ENCODE data around the gene FAN1.

Gene FAN1

GRCh38 chr15:30921781-30922479 lies 18.2 kb downstream of the FAN1 start:
- DNase-seq = no peak

DNA sequence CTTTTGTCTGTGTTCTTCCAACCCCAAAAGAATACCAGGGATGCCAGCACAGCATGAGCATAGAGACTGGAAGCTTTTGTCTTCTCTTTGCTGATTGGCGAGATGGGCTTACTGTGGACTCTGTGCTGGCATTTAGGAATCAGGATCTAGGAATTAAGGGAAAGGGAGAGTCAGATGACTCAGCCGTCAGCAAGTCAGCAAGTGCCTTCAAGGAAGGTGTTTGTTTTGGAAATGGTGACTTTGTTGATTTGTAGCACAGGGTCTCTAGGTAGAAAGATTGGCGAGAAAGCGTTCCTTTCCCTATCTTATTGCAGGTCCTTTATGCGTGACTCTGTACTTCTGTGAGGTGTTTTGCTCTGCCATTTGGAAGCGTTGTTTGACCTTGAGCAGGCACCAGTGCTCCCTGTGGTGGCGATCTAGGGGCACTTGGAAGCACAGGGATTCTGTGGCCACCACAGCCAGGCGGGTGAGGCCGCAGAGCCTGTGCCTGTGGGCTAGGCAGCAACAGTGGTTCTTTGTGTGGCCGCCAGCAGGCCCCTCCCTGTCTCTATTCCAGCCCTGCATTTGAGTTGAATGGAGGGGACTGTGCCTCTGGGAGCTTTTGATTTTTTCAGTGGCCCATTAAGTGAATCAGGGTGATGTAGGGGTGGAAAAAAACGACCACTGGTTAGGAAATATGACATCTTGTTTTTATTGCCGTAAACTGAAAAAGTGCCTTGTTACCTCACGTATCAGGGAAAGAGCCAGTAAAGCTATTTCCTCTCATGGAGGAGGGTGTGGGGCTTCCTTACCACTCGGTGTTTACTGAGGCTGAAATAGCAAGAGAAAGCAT lies 19.0 kb downstream of the FAN1 start:
- no peak for DNase-seq

- no peak for DNase-seq
These were observed 19.7 kb downstream of the FAN1 start for GRCh38 chr15:30923429-30923828.

- DNase-seq = no peak
These were observed 20.6 kb downstream of the FAN1 start for GRCh38 chr15:30924353-30924752.

DNA sequence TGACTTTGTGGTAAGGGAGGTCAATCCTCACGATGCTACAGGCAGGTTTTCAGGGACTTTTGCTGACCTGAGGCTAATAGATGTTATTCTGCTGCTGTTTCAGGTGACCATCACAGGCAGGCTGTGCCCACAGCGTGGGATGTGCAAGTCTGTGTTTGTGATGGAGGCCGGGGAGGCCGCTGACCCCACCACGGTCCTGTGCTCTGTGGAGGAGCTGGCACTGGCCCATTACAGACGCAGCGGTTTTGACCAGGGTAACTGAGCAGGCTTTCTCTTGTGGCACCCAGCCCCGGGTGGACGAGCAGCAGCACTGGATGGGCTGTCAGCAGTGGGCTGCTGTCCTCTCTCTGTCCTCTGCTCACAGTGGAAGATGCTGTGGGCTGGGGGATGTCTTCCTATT lies 22.0 kb downstream of the FAN1 start:
- DNase-seq = no peak

- no peak for DNase-seq
These were observed 22.4 kb downstream of the FAN1 start for GRCh38 chr15:30926161-30926560.

DNA sequence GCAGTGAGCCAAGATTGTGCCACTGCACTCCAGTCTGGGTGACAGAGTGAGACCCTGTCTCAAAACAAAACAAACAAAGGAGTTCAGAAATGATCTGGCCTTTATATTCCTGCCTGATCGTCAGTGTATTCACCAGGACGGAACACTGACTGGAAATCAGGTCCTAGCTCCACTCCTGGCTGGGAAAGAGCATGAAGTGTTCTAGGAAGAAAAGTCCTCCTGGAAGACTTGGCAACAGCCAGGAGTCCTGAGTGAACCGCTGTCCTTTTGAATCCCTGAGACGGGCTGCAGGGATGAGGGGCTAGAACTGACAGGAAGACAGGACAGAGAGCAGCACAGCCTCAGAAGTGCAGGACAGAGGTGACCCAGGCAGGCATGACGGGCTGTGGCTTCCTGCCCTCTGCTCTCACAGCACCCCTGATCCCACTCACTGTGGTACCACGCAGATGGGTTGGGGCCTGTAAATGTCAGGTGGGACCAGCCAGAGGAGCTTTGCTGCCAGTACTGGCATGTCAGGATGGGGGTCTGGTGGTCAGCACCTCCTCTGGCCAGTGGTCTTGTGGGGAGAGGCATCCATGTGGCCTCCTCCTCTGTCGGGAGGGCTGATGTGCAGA lies 23.5 kb downstream of the FAN1 start:
- DNase-seq = no peak

DNA sequence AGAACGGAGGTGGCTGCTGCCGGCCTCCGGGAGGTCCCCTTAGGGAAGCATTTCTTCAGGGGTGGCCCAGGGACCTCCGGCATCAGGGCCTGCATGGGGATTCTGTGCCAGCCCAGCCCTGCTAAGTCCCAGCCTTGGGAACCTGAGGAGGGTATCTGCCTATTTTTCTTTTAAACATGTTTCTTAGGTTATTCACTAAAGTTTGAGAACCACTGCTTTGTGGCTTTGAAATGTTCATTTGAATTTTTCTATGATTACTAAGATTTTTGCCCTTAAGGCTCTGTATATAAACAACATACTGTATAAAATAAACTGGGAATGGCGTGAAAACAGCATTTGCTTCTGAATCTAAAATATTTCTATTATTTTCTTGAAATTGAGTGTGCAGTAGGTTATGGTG lies 24.4 kb downstream of the FAN1 start:
- no peak for DNase-seq

DNA sequence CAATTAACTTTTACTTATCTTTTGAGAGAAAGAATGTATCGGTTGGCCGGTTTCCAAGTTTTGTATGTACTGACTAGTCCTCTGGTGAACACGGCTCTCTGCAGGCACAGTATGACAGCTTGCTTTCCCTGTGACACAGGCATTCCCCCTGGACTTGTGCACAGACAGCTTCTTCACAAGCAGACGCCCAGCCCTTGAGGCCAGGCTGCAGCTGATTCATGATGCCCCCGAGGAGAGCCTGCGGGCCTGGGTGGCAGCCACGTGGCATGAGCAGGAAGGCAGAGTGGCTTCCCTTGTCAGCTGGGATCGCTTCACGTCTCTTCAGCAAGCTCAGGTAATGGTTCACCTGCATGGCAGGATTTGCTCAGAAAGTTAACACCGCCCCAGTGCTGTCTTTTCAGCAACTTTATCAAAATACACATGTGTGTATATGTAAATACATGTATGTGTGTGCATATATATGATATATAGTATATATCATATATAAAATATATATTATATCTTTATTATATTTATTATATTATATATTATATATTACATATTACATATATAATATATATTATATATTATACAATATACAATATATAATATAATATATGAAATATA lies 25.5 kb downstream of the FAN1 start:
- no peak for DNase-seq

- DNase-seq = no peak
These were observed 26.3 kb downstream of the FAN1 start for GRCh38 chr15:30929982-30930381.

DNA sequence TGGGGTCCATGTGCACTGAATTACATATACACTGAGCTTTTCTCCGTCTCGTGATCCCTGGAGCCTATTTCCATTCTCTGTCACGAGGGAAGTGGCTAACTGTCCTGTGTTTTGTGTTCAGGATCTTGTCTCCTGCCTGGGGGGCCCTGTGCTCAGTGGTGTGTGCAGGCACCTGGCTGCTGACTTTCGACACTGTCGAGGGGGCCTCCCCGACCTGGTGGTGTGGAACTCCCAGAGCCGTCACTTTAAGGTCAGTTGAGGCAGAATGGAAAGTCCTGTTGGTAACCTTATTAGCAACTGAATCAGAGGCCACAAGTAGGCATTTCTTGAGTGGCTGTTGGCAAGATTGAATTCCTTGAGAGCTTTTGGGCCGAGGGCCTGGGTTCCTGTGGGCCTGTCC lies 26.7 kb downstream of the FAN1 start:
- no peak for DNase-seq

DNA sequence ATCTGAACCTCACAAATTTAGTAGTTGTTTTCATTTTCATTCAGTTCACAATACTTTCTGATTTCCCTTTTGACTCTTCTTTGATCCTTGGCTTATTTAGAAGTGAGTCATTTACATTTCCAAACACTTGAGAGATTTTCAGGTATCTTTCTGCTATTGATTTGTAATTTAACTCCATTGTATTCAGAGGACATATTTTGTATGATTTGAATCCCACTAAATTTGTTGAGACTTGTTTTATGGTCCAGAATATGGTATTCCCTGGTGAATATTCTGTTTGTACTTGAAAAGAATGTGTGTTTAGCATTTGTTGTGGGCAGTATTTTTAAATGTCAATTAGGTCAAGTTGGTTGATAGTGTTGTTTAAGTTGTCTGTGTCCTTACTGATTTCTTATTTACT lies 29.6 kb downstream of the FAN1 start:
- DNase-seq = no peak

- no peak for DNase-seq
These were observed 35.4 kb downstream of the FAN1 start for GRCh38 chr15:30939161-30939560.

DNA sequence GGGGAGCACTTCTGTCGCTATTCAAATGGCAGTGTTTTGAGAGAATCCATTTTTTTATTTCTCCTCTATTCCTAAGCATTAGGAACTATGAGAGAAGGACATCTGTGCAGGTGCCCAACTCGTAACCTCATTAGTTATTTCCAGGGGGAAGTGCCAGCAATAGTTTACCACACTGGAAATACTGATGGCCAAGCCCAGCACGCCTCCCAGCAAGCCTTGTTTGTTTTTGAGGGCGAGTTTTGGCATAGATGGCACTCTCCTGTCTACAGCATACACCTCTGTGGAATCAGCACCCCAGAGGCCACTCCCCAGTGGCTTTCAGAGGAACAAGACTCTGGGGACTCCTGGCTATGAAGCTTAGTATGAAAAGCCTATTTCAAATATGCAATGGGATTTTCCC lies 36.6 kb downstream of the FAN1 start:
- DNase-seq = no peak

DNA sequence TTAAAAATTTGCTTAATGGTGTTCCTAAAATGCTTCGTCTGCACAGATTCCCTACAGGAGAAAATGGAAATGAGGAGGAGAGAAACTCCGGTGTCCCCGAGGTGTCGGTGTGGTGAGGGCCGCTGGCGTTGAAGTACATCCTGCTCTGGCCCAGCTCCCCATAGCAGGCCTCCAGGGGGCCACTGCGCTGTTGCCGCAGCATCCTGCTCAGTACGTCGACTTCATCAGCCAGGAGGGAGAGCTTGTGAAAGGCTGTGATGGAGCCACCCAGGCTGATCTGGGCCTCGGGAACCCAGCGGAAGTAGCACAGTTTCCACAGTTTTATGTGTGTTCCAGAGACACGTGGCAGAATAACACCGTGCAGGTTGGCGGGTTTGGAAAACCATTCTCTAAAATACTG lies 37.8 kb downstream of the FAN1 start:
- no peak for DNase-seq

DNA sequence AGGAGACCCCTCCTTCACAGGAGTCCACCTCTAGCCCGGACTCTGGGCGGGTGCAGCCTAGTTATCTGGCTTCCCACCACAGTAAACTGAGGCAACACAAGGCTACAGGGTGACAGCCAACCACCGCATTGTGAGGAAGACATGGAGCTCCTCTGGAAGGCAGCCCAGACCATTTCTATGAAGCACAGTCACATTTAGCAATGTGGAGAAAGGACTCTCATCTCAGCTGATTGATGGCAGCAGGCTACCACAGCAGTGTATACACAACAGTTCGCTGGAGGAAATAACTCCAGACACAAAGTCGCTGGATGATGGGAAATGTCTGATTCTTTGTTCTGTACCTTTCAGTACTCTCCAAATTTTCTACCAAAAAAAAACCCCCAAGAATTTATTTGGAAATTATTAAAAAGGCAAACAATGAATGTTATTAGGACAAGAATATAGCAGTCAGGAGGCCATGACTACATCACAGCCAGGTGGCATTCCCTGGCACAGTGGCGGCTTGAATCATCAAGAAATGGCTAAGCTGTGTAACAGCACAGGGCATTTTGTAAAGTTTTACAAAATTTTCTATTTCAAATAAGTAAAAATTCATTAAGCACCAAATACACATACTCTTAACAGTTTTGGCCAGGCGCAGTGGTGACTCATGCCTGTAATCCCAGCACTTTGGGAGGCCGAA lies 40.1 kb downstream of the FAN1 start:
- DNase-seq = no peak

GRCh38 chr15:30953183-30953582 lies 49.5 kb downstream of the FAN1 start:
- no peak for DNase-seq

- DNase-seq = no peak
These were observed 50.1 kb downstream of the FAN1 start for GRCh38 chr15:30953731-30954378.

DNA sequence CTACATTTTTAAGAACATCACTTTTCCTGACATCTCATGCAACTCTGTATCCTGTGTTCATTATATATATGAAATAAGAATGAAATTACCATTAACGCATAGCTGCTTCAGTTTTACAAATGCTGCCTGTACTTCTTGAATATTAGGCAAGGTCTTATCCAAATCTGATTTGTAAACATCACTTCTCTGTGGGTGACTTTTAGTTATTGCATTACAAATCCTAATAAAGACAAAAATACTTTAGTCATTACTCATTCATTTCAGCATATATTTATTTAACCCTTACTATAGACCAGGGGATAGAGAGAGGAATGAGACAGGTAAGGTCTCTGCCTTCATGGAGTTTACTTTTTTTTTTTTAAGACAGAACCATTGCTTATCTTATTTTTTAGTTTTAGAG lies 51.0 kb downstream of the FAN1 start:
- no peak for DNase-seq

GRCh38 chr15:30956216-30957124 lies 52.8 kb downstream of the FAN1 start:
- DNase-seq = no peak

GRCh38 chr15:30958219-30958618 lies 54.5 kb downstream of the FAN1 start:
- DNase-seq = no peak
